Upper lobe of left lung (tissue), 6 donors: Measurements from ENCODE around the gene SPRY1. TPM values are rescaled to one million over a fixed set of nuclear protein-coding genes. Genes with fewer than 3 reads are reported as not detected.

Experiments used
- ATAC-seq, 2 donors: fragments of 200-7000 bp; cut with Tn5 transposase; one replicate each; pipeline ENCODE4 v1.9.1; 2022; ENCODE audit warnings: mild to moderate bottlenecking in 2 of 2, moderate library complexity in 2 of 2; ENCODE audit not compliant: low FRiP score in 2 of 2
- DNase-seq, 2 donors: peaks; one replicate each; pipeline ENCODE4 v3.0.0-alpha.2; 2019 to 2020
- H3K27ac ChIP-seq, 4 donors: fragments of 200-600 bp; sonication (generic); one replicate each; pipeline ENCODE4 v1.5.1; 2016 to 2019
- H3K27me3 ChIP-seq, 4 donors: fragments of 200-600 bp; sonication (generic); one replicate each; pipeline ENCODE4 v1.5.1; 2017 to 2019
- H3K36me3 ChIP-seq, 4 donors: fragments of 200-600 bp; sonication (generic); one replicate each; pipeline ENCODE4 v1.5.1; 2016 to 2019
- H3K4me1 ChIP-seq, 4 donors: fragments of 200-600 bp; sonication (generic); one replicate each; pipeline ENCODE4 v1.5.1; 2018 to 2019
- H3K4me3 ChIP-seq, 4 donors: fragments of 200-600 bp; sonication (generic); one replicate each; pipeline ENCODE4 v1.5.1; 2017 to 2019; ENCODE audit warnings: mild to moderate bottlenecking in 2 of 4, moderate library complexity in 1 of 4
- H3K9me3 ChIP-seq, 4 donors: fragments of 200-600 bp; sonication (generic); one replicate each; pipeline ENCODE4 v1.5.1; 2018 to 2019
- EP300 ChIP-seq, 4 donors: sonication (generic); formaldehyde crosslinking; IDR thresholded peaks; one replicate each; pipeline ENCODE4 v1.5.1; 2017; ENCODE audit warnings: antibody characterized with exemption in 4 of 4, control low read depth in 2 of 4
- POLR2A ChIP-seq, 4 donors: fragments of 450-650 bp; IDR thresholded peaks; one replicate each; pipeline ENCODE4 v1.5.1; 2016 to 2017; ENCODE audit warnings: antibody characterized with exemption in 4 of 4, mild to moderate bottlenecking in 2 of 4
- POLR2AphosphoS5 ChIP-seq, 2 donors: sonication (generic); formaldehyde crosslinking; IDR thresholded peaks; one replicate each; pipeline ENCODE4 v1.5.1; 2017; ENCODE audit warnings: antibody characterized with exemption in 2 of 2
- WGBS, 2 donors: methylation state at CpG; one replicate each; pipeline ENCODE4 v1.1.5; 2017 to 2018; 5-methylcytosine and 5-hydroxymethylcytosine counted together
- total RNA-seq, 6 donors: library from RNA; depleted of rRNA in 4 of 6; stranded (reverse); fragments of >200 nt in 4 of 6; gene quantifications; one replicate each; pipeline versions ENCODE4 v1.1.0 to v1.2.1, GENCODE V29; 2016 to 2021
- TF ChIP-seq, protein P1 (sequence below), 6 experiments: fragments of 450-650 bp in 4 of 6; fragments of 200-600 bp in 2 of 6; sonication (generic) in 2 of 6; IDR thresholded peaks; one replicate each; pipeline ENCODE4 v1.5.1; 2016 to 2019; ENCODE audit warnings: antibody characterized with exemption in 6 of 6
- donor health status: DM: no; HTN: no; CAD: no; lungs with moderate emphysema.
- donor health status: DM: no; HTN: yes; CAD: no; lungs with severe emphysema.

Gene SPRY1
- total RNA-seq, 6 donors from 2014 or later = 56.7 to 149 (median 97.4) TPM

- H3K4me1 ChIP-seq = peaks cover 0 to 30% (median under 1%) of the 10 kb centered on the region in 4 donors
- H3K4me3 ChIP-seq = peak overlapping the region; percentile 53 to 87 (median 78)
- no peaks in the 10 kb centered on the region for H3K9me3 ChIP-seq
- peak in 1 of 2 donors; percentile 41 for TF ChIP-seq POLR2AphosphoS5 (IDR thresholded peaks at IDR 0.05)
- TF ChIP-seq, protein P1, sequence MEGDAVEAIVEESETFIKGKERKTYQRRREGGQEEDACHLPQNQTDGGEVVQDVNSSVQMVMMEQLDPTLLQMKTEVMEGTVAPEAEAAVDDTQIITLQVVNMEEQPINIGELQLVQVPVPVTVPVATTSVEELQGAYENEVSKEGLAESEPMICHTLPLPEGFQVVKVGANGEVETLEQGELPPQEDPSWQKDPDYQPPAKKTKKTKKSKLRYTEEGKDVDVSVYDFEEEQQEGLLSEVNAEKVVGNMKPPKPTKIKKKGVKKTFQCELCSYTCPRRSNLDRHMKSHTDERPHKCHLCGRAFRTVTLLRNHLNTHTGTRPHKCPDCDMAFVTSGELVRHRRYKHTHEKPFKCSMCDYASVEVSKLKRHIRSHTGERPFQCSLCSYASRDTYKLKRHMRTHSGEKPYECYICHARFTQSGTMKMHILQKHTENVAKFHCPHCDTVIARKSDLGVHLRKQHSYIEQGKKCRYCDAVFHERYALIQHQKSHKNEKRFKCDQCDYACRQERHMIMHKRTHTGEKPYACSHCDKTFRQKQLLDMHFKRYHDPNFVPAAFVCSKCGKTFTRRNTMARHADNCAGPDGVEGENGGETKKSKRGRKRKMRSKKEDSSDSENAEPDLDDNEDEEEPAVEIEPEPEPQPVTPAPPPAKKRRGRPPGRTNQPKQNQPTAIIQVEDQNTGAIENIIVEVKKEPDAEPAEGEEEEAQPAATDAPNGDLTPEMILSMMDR (IDR thresholded peaks at IDR 0.05) = no peak
- peak in 1 of 4 donors; percentile 29 for TF ChIP-seq POLR2A (IDR thresholded peaks at IDR 0.05)
- TF ChIP-seq EP300 (IDR thresholded peaks at IDR 0.05) = no peak
- DNase-seq = peak; percentile 78 to 90
- H3K27me3 ChIP-seq = no peaks in the 10 kb centered on the region
- peaks cover 0 to 12% (median 9%) of the 10 kb centered on the region in 4 donors for H3K36me3 ChIP-seq
- H3K27ac ChIP-seq = peak overlapping the region; percentile 91 to 97 (median 93)
- 0% methylated on average over 39 to 74 of the region's 85 CpGs for WGBS, 2 donors
- peak; percentile 49 to 63 for ATAC-seq
These were observed 810 bp downstream of the SPRY1 start for GRCh38 chr4:123397144-123398065.

GRCh38 chr4:123398066-123398852, 1.7 kb downstream of the SPRY1 start:
- Histone ChIP-seq H3K27me3 (no peaks in the 10 kb centered on the region), H3K4me1 (peaks cover 0 to 31% (median 2%) of the 10 kb centered on the region in 4 donors), H3K36me3 (peaks cover 0 to 18% (median 11%) of the 10 kb centered on the region in 4 donors), H3K4me3 (peak overlapping the region; percentile 74 to 87 (median 78)), H3K9me3 (no peaks in the 10 kb centered on the region), H3K27ac (peak overlapping the region; percentile 91 to 97 (median 93))
- peak; percentile 74 to 85 for ATAC-seq
- TF ChIP-seq POLR2AphosphoS5 (IDR thresholded peaks at IDR 0.05) = peak in 1 of 2 donors; percentile 6
- TF ChIP-seq, protein P1 (IDR thresholded peaks at IDR 0.05) = peak; percentile 56 to 93 (median 84)
- peak in 1 of 4 donors; percentile 42 for TF ChIP-seq POLR2A (IDR thresholded peaks at IDR 0.05)
- no peak for TF ChIP-seq EP300 (IDR thresholded peaks at IDR 0.05)
- WGBS, 2 donors = 0 to 3% methylated on average over 14 to 49 of the region's 94 CpGs
- DNase-seq = peak; percentile 73 to 95

DNA sequence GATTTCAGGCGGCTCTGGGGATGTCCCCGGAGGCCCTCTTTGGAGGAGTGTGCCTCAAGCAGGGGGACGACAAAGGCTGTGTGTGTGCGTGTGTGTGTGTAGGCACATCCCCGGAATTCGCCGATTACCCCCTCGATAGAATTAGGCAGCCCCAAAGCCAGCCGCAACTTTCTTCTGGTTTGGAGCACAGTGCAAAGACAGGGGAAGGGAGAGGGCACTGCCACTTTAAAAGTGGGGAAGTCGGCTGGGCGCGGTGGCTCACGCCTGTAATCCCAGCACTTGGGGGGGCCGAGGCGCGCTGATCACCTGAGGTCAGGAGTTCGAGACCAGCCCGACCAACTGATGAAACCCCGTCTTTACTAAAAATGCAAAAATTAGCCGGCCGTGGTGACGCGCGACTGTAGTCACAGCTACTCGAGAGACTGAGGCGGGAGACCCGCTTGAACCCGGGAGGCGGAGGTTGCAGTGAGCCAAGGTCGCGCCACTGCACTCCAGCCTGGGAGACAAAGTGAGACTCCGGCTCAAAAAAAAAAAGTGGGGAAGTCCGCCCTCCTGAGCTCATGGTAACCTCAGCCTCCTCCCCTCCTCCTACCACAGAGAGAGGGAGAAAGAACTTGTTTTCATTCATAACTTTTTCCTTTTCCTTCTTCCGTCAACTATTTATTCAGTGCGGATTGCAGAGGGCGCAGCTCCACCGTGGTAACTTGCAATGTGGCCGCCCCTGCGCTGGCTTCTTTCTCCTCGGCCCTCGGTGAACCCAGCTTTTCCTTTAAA, 2.4 kb downstream of the SPRY1 start:
- Histone ChIP-seq H3K36me3 (peaks cover 0 to 22% (median 11%) of the 10 kb centered on the region in 4 donors), H3K4me1 (peaks cover 0 to 31% (median 2%) of the 10 kb centered on the region in 4 donors), H3K27me3 (no peaks in the 10 kb centered on the region), H3K4me3 (peak overlapping the region; percentile 74 to 87 (median 78)), H3K9me3 (no peaks in the 10 kb centered on the region), H3K27ac (peak overlapping the region; percentile 91 to 97 (median 93))
- ATAC-seq (peak; percentile 63 to 69), DNase-seq (peak; percentile 65 to 85)
- peak in 1 of 2 donors; percentile 40 for TF ChIP-seq POLR2AphosphoS5 (IDR thresholded peaks at IDR 0.05)
- TF ChIP-seq, protein P1 (IDR thresholded peaks at IDR 0.05) = peak in 1 of 6 experiments; percentile 20
- no peak for TF ChIP-seq POLR2A (IDR thresholded peaks at IDR 0.05)
- TF ChIP-seq EP300 (IDR thresholded peaks at IDR 0.05) = no peak
- 0 to 1% methylated on average over 27 to 41 of the region's 41 CpGs for WGBS, 2 donors

DNA sequence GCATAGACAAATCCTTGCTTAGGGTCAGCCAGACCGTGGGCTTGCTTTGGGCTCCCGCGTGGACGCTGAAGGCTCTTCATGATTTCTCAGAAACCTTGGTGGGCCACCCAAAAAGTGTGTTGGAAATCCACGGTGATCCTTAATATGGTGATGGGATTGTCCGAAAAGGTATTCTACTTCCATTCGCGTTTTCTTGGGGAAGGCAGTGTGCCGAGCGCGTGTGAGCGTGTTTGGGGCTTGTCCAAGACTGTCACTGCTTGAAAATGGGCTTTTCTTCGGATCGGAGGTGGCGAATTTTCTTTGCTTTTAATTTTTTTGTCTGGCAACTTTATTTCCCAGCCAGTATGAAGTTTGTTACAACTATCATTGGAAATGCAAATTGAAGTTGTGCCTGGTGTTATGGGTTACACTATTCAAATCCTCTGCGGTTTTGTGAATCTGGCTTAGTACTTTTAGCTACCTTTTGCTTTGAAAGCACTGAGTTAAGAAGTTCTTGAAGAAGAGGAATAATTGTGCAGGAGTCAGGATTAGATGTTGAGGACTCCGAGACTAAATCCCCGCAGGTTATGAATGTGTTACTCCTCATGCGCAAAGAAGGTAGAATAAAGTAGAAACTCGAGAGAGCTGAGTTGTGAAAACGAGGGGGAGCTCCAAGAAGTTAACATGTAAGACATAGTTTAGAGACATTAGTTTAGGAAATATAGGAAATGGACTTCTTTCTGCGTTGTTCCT, 3.2 kb downstream of the SPRY1 start:
- no peak for DNase-seq
- H3K36me3 ChIP-seq = peaks cover 0 to 29% (median 11%) of the 10 kb centered on the region in 4 donors
- no peak for TF ChIP-seq POLR2A (IDR thresholded peaks at IDR 0.05)
- no peak for TF ChIP-seq POLR2AphosphoS5 (IDR thresholded peaks at IDR 0.05)
- TF ChIP-seq, protein P1 (IDR thresholded peaks at IDR 0.05) = no peak
- no peaks in the 10 kb centered on the region for H3K27me3 ChIP-seq
- ATAC-seq = no peak
- no peaks in the 10 kb centered on the region for H3K9me3 ChIP-seq
- H3K4me1 ChIP-seq = peaks cover 0 to 31% (median 2%) of the 10 kb centered on the region in 4 donors
- H3K4me3 ChIP-seq = peak overlapping the region; percentile 74 to 87 (median 78)
- 9 to 11% methylated on average over 22 of the region's 22 CpGs for WGBS, 2 donors
- peak overlapping the region; percentile 91 to 97 (median 93) for H3K27ac ChIP-seq
